A549 (cell line): Measurements from ENCODE around the gene MLLT11. TPM values are rescaled to one million over a fixed set of nuclear protein-coding genes. Genes with fewer than 3 reads are reported as not detected.

Source experiments
- ATAC-seq, 2 experiments: fragments of 200-7000 bp in 1 of 2; fragments of >200 bp in 1 of 2; cut with Nextera tagmentation in 1 of 2; cut with Tn5 transposase in 1 of 2; 3 replicates each; pipeline versions ENCODE4 v1.8.0 to v1.9.1; 2018 to 2020; ENCODE audit warnings: mild to moderate bottlenecking in 1 of 2, moderate library complexity in 1 of 2
- CTCF ChIA-PET: fragments of 300-600 bp; sonication (Branson Sonifier 250); formaldehyde crosslinking; extraction: SDS; loops from one replicate; lab custom pipeline; 2021; ENCODE audit warnings: antibody characterized with exemption, inconsistent platforms; lab: Yijun Ruan, JAX
- POLR2A ChIA-PET: fragments of 350-600 bp; formaldehyde crosslinking; extraction: SDS; loops from one replicate; lab custom pipeline; 2021; ENCODE audit warnings: antibody characterized with exemption, inconsistent platforms; lab: Yijun Ruan, JAX
- DNase-seq, 2 experiments: peaks; one replicate each; pipeline versions ENCODE4 v3.0.0 to v3.0.0-alpha.2; 2011 to 2016; ENCODE audit warnings: low read depth in 1 of 2, low spot score in 1 of 2
- FAIRE-seq: peaks from 2 replicates; lab custom pipeline; 2011; peaks lifted over from hg19 to GRCh38; lab: Jason Lieb, UNC
- H3K27ac ChIP-seq, 2 experiments: fragments of >200 bp; sonication (Bioruptor Twin); formaldehyde crosslinking; 3 replicates each; pipeline ENCODE4 v1.5.1; 2016 to 2017
- H3K4me1 ChIP-seq: fragments of >200 bp; sonication (Bioruptor Twin); formaldehyde crosslinking; 3 replicates; pipeline ENCODE4 v1.6.1; 2016
- H3K4me2 ChIP-seq: fragments of >200 bp; sonication (Bioruptor Twin); formaldehyde crosslinking; 3 replicates; pipeline ENCODE4 v1.6.1; 2016
- H3K4me3 ChIP-seq: fragments of >200 bp; sonication (Bioruptor Twin); formaldehyde crosslinking; 3 replicates; pipeline ENCODE4 v1.5.1; 2016
- H3K9me3 ChIP-seq: fragments of >200 bp; sonication (Bioruptor Twin); formaldehyde crosslinking; 3 replicates; pipeline ENCODE4 v1.6.1; 2016
- ATOH8 ChIP-seq: fragments of 250-450 bp; sonication (Bioruptor Pico); IDR thresholded peaks from 2 replicates; pipeline ENCODE4 v1.5.0; 2020; ENCODE audit warnings: low read depth, mild to moderate bottlenecking, moderate library complexity
- CBX2 ChIP-seq: fragments of 200-600 bp; sonication (generic); IDR thresholded peaks from 2 replicates; pipeline ENCODE4 v1.6.1; 2016; ENCODE audit warnings: low read depth, mild to moderate bottlenecking, borderline replicate concordance
- CEBPB ChIP-seq, 2 experiments: fragments of >200 bp in 1 of 2; sonication (Bioruptor Twin) in 1 of 2; formaldehyde crosslinking in 1 of 2; IDR thresholded peaks; 2 replicates each; pipeline ENCODE4 v1.6.1; 2012 to 2016
- CHD4 ChIP-seq: fragments of 200-600 bp; sonication (generic); IDR thresholded peaks from 2 replicates; pipeline ENCODE4 v1.6.1; 2016; ENCODE audit warnings: antibody characterized with exemption, mild to moderate bottlenecking, borderline replicate concordance
- EHF ChIP-seq: fragments of 250-450 bp; sonication (Bioruptor Pico); IDR thresholded peaks from 2 replicates; pipeline ENCODE4 v1.5.0; 2020; ENCODE audit warnings: mild to moderate bottlenecking
- EHMT2 ChIP-seq: fragments of 200-600 bp; sonication (generic); IDR thresholded peaks from 2 replicates; pipeline ENCODE4 v1.6.1; 2016; ENCODE audit warnings: antibody characterized with exemption, low read depth, mild to moderate bottlenecking, moderate library complexity
- EP300 ChIP-seq, 2 experiments: fragments of >200 bp; sonication (Bioruptor Twin); formaldehyde crosslinking; IDR thresholded peaks; 2 replicates in 1 of 2; 3 replicates in 1 of 2; pipeline ENCODE4 v1.6.1; 2016 to 2017
- ESRRA ChIP-seq: fragments of 150-350 bp; IDR thresholded peaks from 2 replicates; pipeline ENCODE4 v1.6.1; 2014; ENCODE audit warnings: mild to moderate bottlenecking, low read length, borderline replicate concordance
- FOSB ChIP-seq: fragments of 250-450 bp; sonication (Bioruptor Pico); IDR thresholded peaks from 2 replicates; pipeline ENCODE4 v1.5.0; 2020; ENCODE audit warnings: mild to moderate bottlenecking, moderate library complexity
- FOXS1 ChIP-seq: fragments of 250-450 bp; sonication (Bioruptor Pico); IDR thresholded peaks from 2 replicates; pipeline ENCODE4 v1.5.0; 2020; ENCODE audit warnings: mild to moderate bottlenecking, moderate library complexity
- HDAC2 ChIP-seq: fragments of 200-600 bp; sonication (generic); IDR thresholded peaks from 2 replicates; pipeline ENCODE4 v1.6.1; 2016
- HEYL ChIP-seq: fragments of 250-450 bp; sonication (Bioruptor Pico); IDR thresholded peaks from 2 replicates; pipeline ENCODE4 v1.8.0; 2021; ENCODE audit warnings: mild to moderate bottlenecking, moderate library complexity
- HOXA7 ChIP-seq: fragments of 250-450 bp; sonication (Bioruptor Pico); IDR thresholded peaks from 2 replicates; pipeline ENCODE4 v1.5.0; 2020; ENCODE audit warnings: mild to moderate bottlenecking, moderate library complexity
- HOXB13 ChIP-seq: fragments of 250-450 bp; sonication (Bioruptor Pico); IDR thresholded peaks from 2 replicates; pipeline ENCODE4 v1.5.0; 2020; ENCODE audit warnings: low read depth, mild to moderate bottlenecking, moderate library complexity
- JUN ChIP-seq, 2 experiments: fragments of >200 bp; sonication (Bioruptor Twin); formaldehyde crosslinking; IDR thresholded peaks; 2 replicates in 1 of 2; 3 replicates in 1 of 2; pipeline ENCODE4 v1.6.1; 2016 to 2017
- MAX ChIP-seq: IDR thresholded peaks from 2 replicates; pipeline ENCODE4 v1.6.1; 2012
- MYC ChIP-seq: IDR thresholded peaks from 2 replicates; pipeline ENCODE4 v1.6.1; 2012; ENCODE audit warnings: mild to moderate bottlenecking, inconsistent platforms, low read length, improper control_type of control experiment, borderline replicate concordance
- NPAS2 ChIP-seq: fragments of 250-450 bp; sonication (Bioruptor Pico); IDR thresholded peaks from 2 replicates; pipeline ENCODE4 v1.8.0; 2022; ENCODE audit warnings: mild to moderate bottlenecking, moderate library complexity, borderline replicate concordance
- POLR2A ChIP-seq: IDR thresholded peaks from 2 replicates; pipeline ENCODE4 v1.6.1; 2012; ENCODE audit warnings: mild to moderate bottlenecking, low read length
- POLR2AphosphoS2 ChIP-seq: conservative IDR thresholded peaks from 2 replicates; pipeline ENCODE4 v1.6.1; 2012; ENCODE audit warnings: low read length, improper control_type of control experiment, inconsistent platforms
- RAD21 ChIP-seq, 2 experiments: fragments of >200 bp in 1 of 2; sonication (Bioruptor Twin) in 1 of 2; formaldehyde crosslinking in 1 of 2; IDR thresholded peaks in 1 of 2; conservative IDR thresholded peaks in 1 of 2; 2 replicates in 1 of 2; 3 replicates in 1 of 2; pipeline ENCODE4 v1.6.1; 2012 to 2018; ENCODE audit warnings: inconsistent platforms in 1 of 2
- SMC3 ChIP-seq: fragments of >200 bp; sonication (Bioruptor Twin); formaldehyde crosslinking; IDR thresholded peaks from 3 replicates; pipeline ENCODE4 v1.6.1; 2018; ENCODE audit warnings: inconsistent platforms
- SREBF2 ChIP-seq: fragments of 450-650 bp; IDR thresholded peaks from 2 replicates; pipeline ENCODE4 v1.6.1; 2014; ENCODE audit warnings: mild to moderate bottlenecking, moderate library complexity
- TFCP2L1 ChIP-seq: fragments of 250-450 bp; sonication (Bioruptor Pico); IDR thresholded peaks from 2 replicates; pipeline ENCODE4 v1.5.0; 2021; ENCODE audit warnings: mild to moderate bottlenecking
- TP53 ChIP-seq: fragments of 250-450 bp; sonication (Bioruptor Pico); IDR thresholded peaks from 2 replicates; pipeline ENCODE4 v1.5.0; 2021; ENCODE audit warnings: mild to moderate bottlenecking, moderate library complexity
- ZFP36 ChIP-seq: fragments of 450-650 bp; IDR thresholded peaks from 2 replicates; pipeline ENCODE4 v1.6.1; 2014; ENCODE audit warnings: borderline replicate concordance; ENCODE audit not compliant: partially characterized antibody
- ZNF302 ChIP-seq: fragments of 250-450 bp; sonication (Bioruptor Pico); IDR thresholded peaks from 2 replicates; pipeline ENCODE4 v1.9.0; 2021; ENCODE audit warnings: inconsistent platforms, mild to moderate bottlenecking, moderate library complexity
- WGBS: methylation state at CpG from one replicate; pipeline ENCODE4 v1.1.6; 2017; ENCODE audit errors: missing lambda C conversion rate; 5-methylcytosine and 5-hydroxymethylcytosine counted together
- polyA plus RNA-seq, 4 experiments: library from polyadenylated mRNA; depleted of rRNA in 3 of 4; stranded (reverse); fragments of >200 nt; fragmentation: RNase III in 1 of 4; extraction: RNeasy Plus Mini Kit Qiagen cat#74134 plus additional on column Dnase treatment in 1 of 4; gene quantifications; 2 replicates in 3 of 4; 3 replicates in 1 of 4; pipeline ENCODE4 v1.2.3, GENCODE V29; 2011 to 2017

MLLT11 gene
- polyA plus RNA-seq, 2 of the 4 experiments (the other 2 are of a cell fraction) = 28.2 to 33.7 TPM

- Histone ChIP-seq H3K4me3 (no peak overlapping the region), H3K27ac (peak overlapping the region in 1 of 2 experiments; percentile 18; a peak in 1 of 6 replicates), H3K4me1 (peaks cover 29% of the 10 kb centered on the region), H3K9me3 (no peaks in the 10 kb centered on the region)
- 94% methylated on average over 1 of the region's 2 CpGs for WGBS
- FAIRE-seq = no peak
- CTCF ChIA-PET = interaction anchor here (1.2 to 2.3 kb wide), 5 partner anchors 8 to 54 kb away, joined by 3 to 7 read pairs (median 3); partner anchors contain the start of genes C1orf56 and GABPB2
- ATAC-seq = no peak
- POLR2A ChIA-PET = no interaction called here
- TF ChIP-seq POLR2A (no peak), MAX (no peak), TP53 (CRISPR knock-in tag) (no peak), SREBF2 (no peak), CBX2 (no peak), HEYL (no peak), RAD21 (conservative IDR thresholded peaks at IDR 0.05 in 1 of 2, IDR thresholded peaks at IDR 0.05 in 1 of 2) (no peak), SMC3 (no peak), HDAC2 (no peak), HOXB13 (CRISPR knock-in tag) (no peak), POLR2AphosphoS2 (no peak), EP300 (IDR thresholded peaks at IDR 0.05) (no peak), ATOH8 (CRISPR knock-in tag) (no peak), CEBPB (IDR thresholded peaks at IDR 0.05) (no peak), NPAS2 (CRISPR knock-in tag) (no peak), TFCP2L1 (no peak), JUN (IDR thresholded peaks at IDR 0.05) (no peak)
- TF ChIP-seq, all 56 proteins: peak for 0
- DNase-seq = no peak
- no peak overlapping the region for H3K4me2 ChIP-seq
Measured at GRCh38 chr1:151055581-151055980, 4.6 kb upstream of the MLLT11 start.

DNA sequence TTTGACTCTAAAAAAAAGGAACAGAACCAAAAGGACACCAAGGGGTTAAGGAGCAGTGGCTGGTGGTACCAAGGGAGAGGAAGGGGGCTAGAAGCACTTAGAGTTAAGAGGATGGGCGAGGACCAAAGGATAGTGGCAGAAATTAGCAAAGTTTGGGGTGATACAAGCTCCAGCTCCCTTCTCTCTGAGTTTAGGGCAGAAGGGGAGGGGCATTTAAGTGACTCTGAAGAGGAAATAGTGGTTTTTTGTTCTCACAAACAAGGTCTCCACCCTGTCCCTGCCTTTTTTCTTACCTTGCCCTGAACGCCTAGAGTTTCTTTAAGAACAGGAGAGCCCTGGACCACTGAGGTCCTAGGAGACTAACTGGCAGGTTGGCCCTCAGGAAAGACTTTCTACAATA lies 4.0 kb upstream of the MLLT11 start:
- ChIA-PET CTCF (interaction anchor here (1.2 to 7.8 kb wide), 3 partner anchors 9 to 18 kb away, joined by 3 to 86 read pairs (median 7); partner anchors contain the start of genes C1orf56 and GABPB2), POLR2A (no interaction called here)
- Histone ChIP-seq H3K27ac (peak overlapping the region in 1 of 2 experiments; percentile 21; a peak in 1 of 6 replicates), H3K4me1 (peaks cover 29% of the 10 kb centered on the region), H3K4me2 (peak overlapping the region; percentile 98), H3K4me3 (no peak overlapping the region), H3K9me3 (no peaks in the 10 kb centered on the region)
- ATAC-seq (no peak), DNase-seq (no peak), FAIRE-seq (no peak)
- 48% methylated on average over 2 of the region's 2 CpGs for WGBS
- TF ChIP-seq FOSB = no peak
- TF ChIP-seq CHD4 = no peak
- TF ChIP-seq ZFP36 = no peak
- no peak for TF ChIP-seq MYC
- TF ChIP-seq EHMT2 = no peak
- TF ChIP-seq HOXA7 (CRISPR knock-in tag) = no peak
- no peak for TF ChIP-seq EHF (CRISPR knock-in tag)
- TF ChIP-seq ZNF302 (CRISPR knock-in tag) = no peak
- no peak for TF ChIP-seq SMC3
- TF ChIP-seq POLR2A = no peak
- no peak for TF ChIP-seq ESRRA
- no peak for TF ChIP-seq FOXS1 (CRISPR knock-in tag)
